Measurements from ENCODE around the gene TRIM26.

TRIM26 gene

DNA sequence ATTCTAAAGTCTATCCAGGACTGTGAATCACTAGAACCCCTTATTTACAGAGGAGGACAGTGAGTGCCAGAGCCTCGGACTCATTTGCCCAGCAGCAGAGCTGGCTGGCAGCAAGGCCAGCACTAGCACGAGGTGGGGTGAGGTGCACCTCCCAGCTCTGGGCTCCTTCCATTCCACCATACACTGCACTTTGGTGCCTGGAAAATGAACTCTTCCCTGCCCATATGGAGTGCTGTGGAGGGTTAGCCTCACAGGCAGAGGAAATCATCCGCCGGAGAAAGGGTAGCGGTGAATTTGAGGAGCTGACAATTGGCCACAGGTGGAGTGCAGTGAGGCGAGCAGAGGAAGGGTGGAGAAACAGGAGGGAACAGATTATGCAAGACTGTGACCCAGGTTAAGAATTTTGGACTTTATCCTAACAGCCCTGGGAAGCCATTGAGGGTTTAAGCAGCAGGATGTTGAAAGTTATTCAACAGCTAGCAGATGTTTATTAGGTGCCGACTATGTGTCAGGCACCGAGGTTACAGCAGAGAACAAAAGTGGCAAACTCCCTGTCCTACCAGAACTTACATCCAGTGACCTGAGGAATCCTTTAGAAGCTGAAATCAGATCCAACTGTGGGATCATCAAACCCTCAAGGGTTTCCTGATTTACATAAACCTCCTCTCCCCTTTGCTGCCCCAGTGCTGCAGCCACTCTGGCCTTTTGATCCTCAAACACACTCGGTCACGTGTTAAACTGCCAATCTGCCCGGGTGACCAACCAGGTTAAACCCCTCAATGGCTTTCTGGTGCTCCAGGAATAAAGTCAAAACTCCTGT lies 6.2 kb downstream of the TRIM26 start:
- H3K27ac ChIP-seq: peak overlapping the region; percentile 44
- TF ChIP-seq ZFX (IDR thresholded peaks at IDR 0.05): no peak
- TF ChIP-seq, protein P1, sequence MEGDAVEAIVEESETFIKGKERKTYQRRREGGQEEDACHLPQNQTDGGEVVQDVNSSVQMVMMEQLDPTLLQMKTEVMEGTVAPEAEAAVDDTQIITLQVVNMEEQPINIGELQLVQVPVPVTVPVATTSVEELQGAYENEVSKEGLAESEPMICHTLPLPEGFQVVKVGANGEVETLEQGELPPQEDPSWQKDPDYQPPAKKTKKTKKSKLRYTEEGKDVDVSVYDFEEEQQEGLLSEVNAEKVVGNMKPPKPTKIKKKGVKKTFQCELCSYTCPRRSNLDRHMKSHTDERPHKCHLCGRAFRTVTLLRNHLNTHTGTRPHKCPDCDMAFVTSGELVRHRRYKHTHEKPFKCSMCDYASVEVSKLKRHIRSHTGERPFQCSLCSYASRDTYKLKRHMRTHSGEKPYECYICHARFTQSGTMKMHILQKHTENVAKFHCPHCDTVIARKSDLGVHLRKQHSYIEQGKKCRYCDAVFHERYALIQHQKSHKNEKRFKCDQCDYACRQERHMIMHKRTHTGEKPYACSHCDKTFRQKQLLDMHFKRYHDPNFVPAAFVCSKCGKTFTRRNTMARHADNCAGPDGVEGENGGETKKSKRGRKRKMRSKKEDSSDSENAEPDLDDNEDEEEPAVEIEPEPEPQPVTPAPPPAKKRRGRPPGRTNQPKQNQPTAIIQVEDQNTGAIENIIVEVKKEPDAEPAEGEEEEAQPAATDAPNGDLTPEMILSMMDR (conservative IDR thresholded peaks at IDR 0.05): no peak

DNA sequence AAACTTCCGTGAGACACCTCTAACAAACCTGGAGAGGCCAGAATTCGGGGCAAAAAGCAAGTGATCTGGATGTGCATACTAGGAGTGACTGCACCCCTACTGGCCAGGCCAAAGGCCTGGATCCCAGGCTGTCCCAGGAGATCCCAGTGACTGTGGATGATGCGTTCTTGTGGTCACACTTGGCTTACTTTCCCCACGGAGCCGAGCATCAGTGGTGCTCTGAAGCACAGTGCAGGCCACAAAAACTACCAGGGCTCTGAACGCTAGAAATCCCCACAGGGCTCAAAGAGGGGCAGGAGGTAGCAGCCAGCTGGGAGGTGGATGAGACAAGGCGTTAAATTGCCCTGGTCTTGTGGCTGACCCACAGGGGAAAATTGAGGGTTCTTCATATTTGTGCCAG lies 7.1 kb downstream of the TRIM26 start:
- TF ChIP-seq ZFX (IDR thresholded peaks at IDR 0.05): no peak
- TF ChIP-seq, protein P1 (conservative IDR thresholded peaks at IDR 0.05): no peak

DNA sequence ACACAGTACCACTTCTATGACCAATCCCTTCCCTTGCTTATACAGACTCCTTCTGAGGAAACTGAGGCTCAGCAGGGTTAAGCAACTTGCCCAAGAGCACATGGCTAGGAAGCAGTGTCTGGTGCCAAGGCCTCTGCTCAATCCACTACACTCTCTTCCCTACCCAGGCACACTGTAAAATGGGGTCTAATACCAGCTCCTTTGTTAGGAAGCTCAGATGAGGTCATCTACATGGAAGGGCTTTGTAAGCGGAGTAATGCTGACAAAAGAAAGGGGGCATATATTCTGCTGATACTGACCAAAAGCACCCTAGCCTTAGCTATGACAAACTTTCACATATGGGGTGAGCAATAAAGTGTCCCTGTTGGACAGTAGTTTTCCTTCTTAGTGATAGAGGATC lies 9.1 kb downstream of the TRIM26 start:
- TF ChIP-seq, protein P1 (conservative IDR thresholded peaks at IDR 0.05): no peak
- TF ChIP-seq ZFX (IDR thresholded peaks at IDR 0.05): no peak
- H3K27ac ChIP-seq: no peak overlapping the region

More for the DNA sequence above, 7.1 kb downstream of the TRIM26 start:
- H3K27ac ChIP-seq: no peak overlapping the region

DNA sequence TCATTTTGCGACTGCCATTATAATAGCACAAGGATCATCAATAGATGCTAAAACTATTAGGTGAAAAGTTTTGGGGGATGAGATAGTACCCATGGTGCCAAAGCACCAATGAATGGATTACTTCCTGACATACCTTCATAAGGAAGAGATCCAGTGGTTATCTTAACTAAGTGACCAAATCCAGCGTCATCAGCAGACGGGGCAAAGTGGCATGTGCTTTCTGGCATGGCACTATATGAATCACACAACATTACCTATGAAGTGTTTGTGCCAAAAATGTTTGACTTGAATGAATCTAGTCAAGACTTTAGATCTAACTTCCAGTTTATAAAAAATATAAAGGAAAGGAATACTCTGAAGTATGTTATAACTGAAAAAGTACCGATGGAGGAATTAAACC lies 10.8 kb downstream of the TRIM26 start:
- TF ChIP-seq, protein P1 (conservative IDR thresholded peaks at IDR 0.05): no peak
- no peak for TF ChIP-seq ZFX (IDR thresholded peaks at IDR 0.05)
- no peak overlapping the region for H3K27ac ChIP-seq

DNA sequence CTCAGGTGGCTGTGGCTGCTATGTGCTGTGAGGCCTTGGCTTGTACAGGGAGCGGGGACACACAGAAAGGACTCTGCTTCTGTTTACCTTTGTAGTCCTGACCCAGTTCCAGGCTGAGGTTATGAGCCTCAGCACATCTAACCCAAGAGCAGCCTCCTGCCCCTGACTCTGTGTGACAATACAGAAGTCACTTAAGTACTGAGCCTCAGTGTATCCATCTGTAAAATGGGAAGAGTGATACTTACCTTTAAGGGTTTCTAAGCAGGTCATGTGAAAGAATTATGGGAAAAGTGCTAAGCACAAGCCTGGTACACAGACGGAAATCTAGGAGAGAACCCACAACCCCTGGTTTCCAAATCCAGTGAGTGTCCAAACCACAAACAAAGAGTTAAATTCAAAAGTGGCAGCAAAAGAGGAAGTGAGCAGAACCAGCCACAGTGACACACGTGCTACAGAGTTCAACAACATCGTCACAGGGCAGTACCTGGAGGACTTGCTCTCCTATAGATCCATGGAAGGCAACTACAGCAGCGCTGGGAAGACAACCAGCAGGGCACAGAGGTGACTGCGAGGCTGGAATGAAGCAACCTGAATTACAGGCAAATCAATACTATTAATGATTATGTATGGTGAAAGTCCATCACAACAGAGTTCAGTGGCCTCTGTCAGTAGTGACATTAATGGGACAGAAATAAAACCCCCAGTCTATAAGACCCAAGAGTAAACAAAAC lies 12.5 kb downstream of the TRIM26 start:
- H3K27ac ChIP-seq: no peak overlapping the region
- TF ChIP-seq ZFX (IDR thresholded peaks at IDR 0.05): no peak

DNA sequence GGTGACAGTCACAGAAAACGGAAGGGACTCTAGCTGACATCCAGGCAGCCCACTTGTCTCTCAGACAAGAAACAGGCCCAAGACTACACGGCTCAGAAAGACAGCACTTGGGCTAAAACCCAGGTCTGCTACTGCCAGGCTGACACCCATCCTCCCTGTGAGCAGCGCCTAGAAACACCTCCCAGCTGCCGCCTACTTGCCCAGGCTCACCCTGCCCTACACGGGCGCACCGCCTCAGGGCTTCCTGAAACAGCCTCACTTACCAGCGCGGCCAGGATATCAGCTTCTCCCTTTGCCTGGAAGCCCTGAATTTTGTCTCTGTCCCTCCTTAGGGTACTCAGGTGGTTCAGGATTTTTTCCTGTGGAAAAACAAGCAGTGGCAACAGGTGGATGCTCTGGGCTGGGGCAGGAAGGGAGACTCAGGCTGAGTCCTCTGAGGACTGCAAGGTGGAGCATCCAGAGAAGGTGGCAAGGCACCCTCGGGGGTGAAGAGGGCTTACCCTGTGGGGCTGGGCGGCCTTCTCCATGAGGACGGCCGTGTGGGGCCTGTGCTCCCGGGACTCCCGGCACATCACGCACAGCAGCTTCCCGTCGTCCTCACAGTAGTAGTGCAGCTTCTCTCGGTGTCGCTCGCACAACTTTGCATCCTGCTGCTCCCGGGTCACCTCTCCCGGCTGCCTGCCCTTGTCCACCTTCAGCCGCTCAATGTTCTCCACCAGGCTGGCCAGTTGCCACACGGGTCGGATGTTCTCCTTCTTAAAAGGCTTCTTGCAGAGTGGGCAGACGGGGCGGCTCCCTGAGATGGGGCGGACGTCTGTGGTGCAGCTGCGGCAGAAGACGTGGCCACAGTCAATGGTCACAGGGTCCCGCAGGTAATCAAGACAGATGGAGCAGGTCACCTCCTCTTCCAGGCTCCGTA lies 14.8 kb downstream of the TRIM26 start:
- TF ChIP-seq ZFX (IDR thresholded peaks at IDR 0.05): no peak
- TF ChIP-seq, protein P1 (conservative IDR thresholded peaks at IDR 0.05): no peak
- H3K27ac ChIP-seq: no peak overlapping the region

DNA sequence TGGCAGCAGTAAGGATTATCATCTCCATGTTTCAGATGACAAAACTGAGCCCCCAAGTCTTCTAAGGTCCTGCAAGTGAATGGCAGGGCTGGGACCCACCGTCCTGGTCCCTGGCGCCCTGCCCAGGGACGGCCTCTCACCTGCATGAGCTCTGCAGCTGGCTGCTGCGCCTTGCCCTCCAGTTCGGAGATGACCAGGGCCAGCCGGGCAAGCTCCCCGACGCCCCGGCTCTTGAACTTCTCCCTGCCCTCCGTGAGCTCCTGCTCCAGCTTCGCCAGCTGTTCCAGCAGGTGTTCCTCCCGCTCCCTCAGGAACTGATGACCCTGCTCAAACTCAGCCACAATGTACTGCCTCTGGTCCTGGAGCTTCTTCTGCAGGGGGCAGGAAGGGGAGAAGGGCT lies 16.8 kb downstream of the TRIM26 start:
- TF ChIP-seq ZFX (IDR thresholded peaks at IDR 0.05): no peak
- TF ChIP-seq, protein P1 (conservative IDR thresholded peaks at IDR 0.05): no peak
- no peak overlapping the region for H3K27ac ChIP-seq
